ENCODE data around the gene TMEFF1. TPM values are rescaled to one million over a fixed set of nuclear protein-coding genes. Genes with fewer than 3 reads are reported as not detected.

TMEFF1 gene
- total and polyA plus RNA-seq, 8 donors = 0.09 to 0.32 (median 0.22) TPM; not detected in 4

DNA sequence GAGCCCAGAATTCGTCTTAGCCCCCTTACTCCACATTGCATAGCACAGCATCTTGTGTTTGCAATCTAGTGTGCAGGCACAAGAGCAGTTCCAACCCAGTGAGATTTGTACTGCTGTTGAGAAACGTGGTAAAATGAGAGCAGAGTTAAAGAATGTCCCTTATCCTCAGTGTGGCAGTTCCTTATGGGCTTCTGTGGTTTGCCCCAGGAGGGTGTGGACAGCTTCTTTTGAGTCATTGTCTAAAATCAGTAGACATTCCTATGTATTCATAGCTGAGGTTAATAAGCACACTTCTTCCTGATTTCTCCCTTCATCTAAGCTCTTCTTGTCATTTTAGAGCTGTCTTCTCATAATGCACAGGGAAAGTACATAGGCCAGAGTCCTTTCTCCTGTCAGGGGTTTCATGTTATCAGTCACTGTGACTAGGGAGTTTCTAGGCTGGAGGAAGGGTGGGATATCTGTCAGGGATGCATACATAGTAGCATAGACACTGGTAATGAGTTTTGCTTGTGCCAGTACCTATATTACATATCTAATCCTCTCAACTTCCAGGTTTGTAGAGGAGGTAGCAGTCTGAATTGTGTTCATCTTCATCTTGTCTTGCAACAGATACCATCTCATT, 102.9 kb downstream of the TMEFF1 start:
- TF ChIP-seq, protein P1, sequence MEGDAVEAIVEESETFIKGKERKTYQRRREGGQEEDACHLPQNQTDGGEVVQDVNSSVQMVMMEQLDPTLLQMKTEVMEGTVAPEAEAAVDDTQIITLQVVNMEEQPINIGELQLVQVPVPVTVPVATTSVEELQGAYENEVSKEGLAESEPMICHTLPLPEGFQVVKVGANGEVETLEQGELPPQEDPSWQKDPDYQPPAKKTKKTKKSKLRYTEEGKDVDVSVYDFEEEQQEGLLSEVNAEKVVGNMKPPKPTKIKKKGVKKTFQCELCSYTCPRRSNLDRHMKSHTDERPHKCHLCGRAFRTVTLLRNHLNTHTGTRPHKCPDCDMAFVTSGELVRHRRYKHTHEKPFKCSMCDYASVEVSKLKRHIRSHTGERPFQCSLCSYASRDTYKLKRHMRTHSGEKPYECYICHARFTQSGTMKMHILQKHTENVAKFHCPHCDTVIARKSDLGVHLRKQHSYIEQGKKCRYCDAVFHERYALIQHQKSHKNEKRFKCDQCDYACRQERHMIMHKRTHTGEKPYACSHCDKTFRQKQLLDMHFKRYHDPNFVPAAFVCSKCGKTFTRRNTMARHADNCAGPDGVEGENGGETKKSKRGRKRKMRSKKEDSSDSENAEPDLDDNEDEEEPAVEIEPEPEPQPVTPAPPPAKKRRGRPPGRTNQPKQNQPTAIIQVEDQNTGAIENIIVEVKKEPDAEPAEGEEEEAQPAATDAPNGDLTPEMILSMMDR (IDR thresholded peaks at IDR 0.05) = no peak
- H3K27me3 ChIP-seq = no peaks in the 10 kb centered on the region
- no peaks in the 10 kb centered on the region for H3K9me3 ChIP-seq
- no peak overlapping the region for H3K4me3 ChIP-seq
- H3K4me1 ChIP-seq = no peaks in the 10 kb centered on the region
- no peaks in the 10 kb centered on the region for H3K36me3 ChIP-seq
- WGBS, 2 donors = 65 to 73% methylated on average over 2 of the region's 2 CpGs
- DNase-seq (no peak), FAIRE-seq (no peak), ATAC-seq (no peak)
- H3K27ac ChIP-seq = no peak overlapping the region
- intact Hi-C loops (cut with DNase I) = no loop called here

DNA sequence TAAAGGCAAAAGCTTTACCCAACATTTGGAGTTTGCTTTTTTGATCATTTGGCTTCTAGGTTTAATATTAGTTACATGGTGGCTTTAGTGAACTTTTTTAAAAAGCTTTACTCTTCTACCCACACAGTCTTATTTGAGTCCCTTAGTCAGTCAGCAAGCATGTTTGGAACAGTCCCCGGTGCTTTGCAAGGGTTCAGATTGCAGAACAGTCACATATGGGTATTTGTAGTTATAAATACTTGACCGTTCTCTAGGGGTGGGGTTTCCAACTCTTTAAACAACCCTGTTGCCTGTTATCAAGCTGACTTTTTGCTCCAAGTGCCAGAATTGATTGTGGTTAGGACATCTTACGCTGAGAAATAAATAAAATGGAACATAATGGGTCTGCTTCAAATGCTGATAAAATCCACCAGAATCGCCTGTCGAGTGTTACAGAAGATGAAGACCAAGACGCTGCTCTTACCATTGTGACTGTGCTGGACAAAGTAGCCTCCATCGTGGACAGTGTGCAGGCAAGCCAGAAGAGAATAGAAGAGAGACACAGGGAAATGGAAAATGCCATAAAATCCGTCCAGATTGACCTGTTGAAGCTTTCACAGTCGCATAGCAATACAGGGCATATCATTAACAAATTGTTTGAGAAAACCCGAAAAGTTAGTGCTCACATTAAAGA, 105.0 kb downstream of the TMEFF1 start, which contains the start of gene CAVIN4:
Gene CAVIN4, plus strand, starts transcription at position 304 of the 673 bp plus-strand sequence. Its CDS starts 65 bp downstream, at position 369.
- Histone ChIP-seq H3K27me3 (no peaks in the 10 kb centered on the region), H3K36me3 (no peaks in the 10 kb centered on the region), H3K4me3 (no peak within 1 kb of the TSS), H3K9me3 (no peaks in the 10 kb centered on the region), H3K27ac (no peak within 1 kb of the TSS), H3K4me1 (no peaks in the 10 kb centered on the region)
- FAIRE-seq = no peak
- TF ChIP-seq, protein P1 (IDR thresholded peaks at IDR 0.05) = no peak
- intact Hi-C loops (cut with DNase I) = no loop called here
- WGBS, 2 donors = 69 to 71% methylated on average over 10 of the region's 10 CpGs
- no peak for ATAC-seq
- no peak for DNase-seq

DNA sequence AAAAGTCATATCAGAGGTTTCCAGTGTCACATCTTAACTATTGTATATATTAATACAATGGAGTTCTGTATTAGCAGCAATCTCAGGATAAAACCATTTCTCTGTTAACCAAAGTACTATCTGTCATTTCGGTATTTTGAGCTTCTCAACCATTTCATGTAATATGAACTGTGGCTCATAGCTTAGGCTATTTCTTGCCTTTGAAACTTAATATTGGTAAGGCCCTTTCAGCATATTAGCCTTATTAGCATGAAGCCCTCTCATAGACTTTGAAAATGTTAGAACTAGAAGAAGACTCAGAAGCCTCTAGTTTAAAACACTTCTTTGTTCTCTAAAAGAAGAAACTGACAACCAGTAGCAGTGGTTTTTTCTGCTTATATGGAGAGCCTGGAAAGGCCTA, 105.7 kb downstream of the TMEFF1 start:
- no peak for ATAC-seq
- Histone ChIP-seq H3K4me3 (no peak overlapping the region), H3K36me3 (no peaks in the 10 kb centered on the region), H3K4me1 (no peaks in the 10 kb centered on the region), H3K27ac (no peak overlapping the region), H3K27me3 (no peaks in the 10 kb centered on the region), H3K9me3 (no peaks in the 10 kb centered on the region)
- WGBS, 2 donors = 92 to 96% methylated on average over 1 of the region's 1 CpG
- TF ChIP-seq, protein P1 (IDR thresholded peaks at IDR 0.05) = no peak
- intact Hi-C loops (cut with DNase I) = no loop called here
- DNase-seq = no peak
- FAIRE-seq = no peak

DNA sequence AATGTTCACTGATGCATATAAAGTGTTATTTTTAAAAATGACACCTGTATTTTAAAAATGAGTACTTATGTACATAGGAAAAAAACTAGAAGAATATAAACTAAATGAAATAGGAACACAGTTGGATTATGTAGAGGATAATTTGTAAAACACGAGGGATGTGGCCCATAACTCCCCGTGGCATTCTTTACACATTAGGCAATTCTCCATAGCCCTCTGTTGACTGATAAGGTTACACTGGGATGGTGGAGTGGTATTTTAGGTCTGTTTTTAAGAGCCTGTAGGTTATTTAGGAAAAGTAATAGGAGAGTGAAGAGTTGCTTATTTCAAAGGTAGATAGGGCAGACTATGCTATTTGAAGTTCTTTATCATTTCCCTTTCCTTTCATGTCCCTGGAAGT, 106.7 kb downstream of the TMEFF1 start:
- H3K27ac ChIP-seq = no peak overlapping the region
- DNase-seq = no peak
- H3K4me3 ChIP-seq = no peak overlapping the region
- no peaks in the 10 kb centered on the region for H3K4me1 ChIP-seq
- no peaks in the 10 kb centered on the region for H3K36me3 ChIP-seq
- no peak for FAIRE-seq
- H3K9me3 ChIP-seq = no peaks in the 10 kb centered on the region
- no peak for ATAC-seq
- intact Hi-C loops (cut with DNase I) = no loop called here
- WGBS, 2 donors = 85 to 90% methylated on average over 2 of the region's 2 CpGs
- H3K27me3 ChIP-seq = no peaks in the 10 kb centered on the region
- TF ChIP-seq, protein P1 (IDR thresholded peaks at IDR 0.05) = no peak

DNA sequence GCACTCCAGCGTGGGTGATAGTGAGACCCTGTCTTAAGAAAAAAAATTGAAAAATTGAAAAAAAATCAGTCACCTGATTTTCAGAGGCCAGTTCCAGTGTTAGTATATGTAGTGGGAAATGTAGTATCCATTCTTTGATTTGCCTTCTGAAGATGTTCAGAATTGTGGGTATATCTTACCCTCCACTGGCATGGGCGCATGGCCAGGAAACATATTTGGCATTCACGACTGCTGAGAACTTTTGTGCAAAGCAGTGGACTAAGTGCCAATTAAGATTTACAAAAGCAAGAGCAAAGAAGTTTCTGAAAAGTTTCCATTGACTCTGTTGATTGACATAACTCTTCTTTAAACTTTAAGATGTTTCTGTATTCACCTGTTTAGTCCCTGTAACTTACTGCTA, 107.3 kb downstream of the TMEFF1 start:
- TF ChIP-seq, protein P1 (IDR thresholded peaks at IDR 0.05) = no peak
- Histone ChIP-seq H3K4me3 (no peak overlapping the region), H3K9me3 (no peaks in the 10 kb centered on the region), H3K36me3 (no peaks in the 10 kb centered on the region), H3K27me3 (no peaks in the 10 kb centered on the region), H3K27ac (no peak overlapping the region), H3K4me1 (no peaks in the 10 kb centered on the region)
- FAIRE-seq = no peak
- intact Hi-C loops (cut with DNase I) = no loop called here
- 56 to 57% methylated on average over 3 of the region's 3 CpGs for WGBS, 2 donors
- DNase-seq = no peak
- ATAC-seq = no peak
